ENCODE measurements around the gene ODAD4. TPM values are rescaled to one million over a fixed set of nuclear protein-coding genes. Genes with fewer than 3 reads are reported as not detected.

The ODAD4 gene
- total RNA-seq, 2 donors from 2014 or later: 0.15 to 0.19 TPM

GRCh38 chr17:41939044-41939692 lies 8.8 kb downstream of the ODAD4 start:
- H3K9ac ChIP-seq (ENCODE audit: low read depth in 2 of 2, low read length in 2 of 2): no peak overlapping the region
- no peak for DNase-seq
- TF ChIP-seq, protein P1, sequence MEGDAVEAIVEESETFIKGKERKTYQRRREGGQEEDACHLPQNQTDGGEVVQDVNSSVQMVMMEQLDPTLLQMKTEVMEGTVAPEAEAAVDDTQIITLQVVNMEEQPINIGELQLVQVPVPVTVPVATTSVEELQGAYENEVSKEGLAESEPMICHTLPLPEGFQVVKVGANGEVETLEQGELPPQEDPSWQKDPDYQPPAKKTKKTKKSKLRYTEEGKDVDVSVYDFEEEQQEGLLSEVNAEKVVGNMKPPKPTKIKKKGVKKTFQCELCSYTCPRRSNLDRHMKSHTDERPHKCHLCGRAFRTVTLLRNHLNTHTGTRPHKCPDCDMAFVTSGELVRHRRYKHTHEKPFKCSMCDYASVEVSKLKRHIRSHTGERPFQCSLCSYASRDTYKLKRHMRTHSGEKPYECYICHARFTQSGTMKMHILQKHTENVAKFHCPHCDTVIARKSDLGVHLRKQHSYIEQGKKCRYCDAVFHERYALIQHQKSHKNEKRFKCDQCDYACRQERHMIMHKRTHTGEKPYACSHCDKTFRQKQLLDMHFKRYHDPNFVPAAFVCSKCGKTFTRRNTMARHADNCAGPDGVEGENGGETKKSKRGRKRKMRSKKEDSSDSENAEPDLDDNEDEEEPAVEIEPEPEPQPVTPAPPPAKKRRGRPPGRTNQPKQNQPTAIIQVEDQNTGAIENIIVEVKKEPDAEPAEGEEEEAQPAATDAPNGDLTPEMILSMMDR (IDR thresholded peaks at IDR 0.05): no peak
- H3K4me3 ChIP-seq: no peak overlapping the region
- intact Hi-C loops (cut with DNase I): no loop called here
- H3K4me1 ChIP-seq: no peaks in the 10 kb centered on the region
- no peaks in the 10 kb centered on the region for H3K27me3 ChIP-seq
- H3K9me3 ChIP-seq: no peaks in the 10 kb centered on the region
- no peak overlapping the region for H3K27ac ChIP-seq
- H3K36me3 ChIP-seq: no peaks in the 10 kb centered on the region

DNA sequence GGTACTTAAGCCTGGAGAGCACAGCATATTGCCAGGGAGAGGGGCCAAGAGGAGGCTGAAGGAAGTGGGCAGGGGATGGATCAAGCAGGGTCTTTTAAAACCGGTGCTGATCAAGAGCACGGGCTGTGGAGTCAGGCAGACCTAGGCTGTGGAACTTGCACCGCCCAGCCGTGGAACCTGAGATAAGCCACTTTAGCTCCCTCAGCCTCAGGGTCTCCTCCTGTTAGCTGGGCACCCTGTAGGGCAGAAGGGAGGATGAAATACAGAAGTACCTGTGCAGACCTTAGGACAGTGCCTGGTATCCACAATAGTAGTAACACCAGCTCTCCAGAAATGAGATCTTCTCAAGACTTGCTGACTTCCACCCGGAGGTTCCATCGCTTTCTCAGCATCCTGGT lies 9.3 kb downstream of the ODAD4 start:
- intact Hi-C loops (cut with DNase I): no loop called here
- DNase-seq: no peak
- Histone ChIP-seq H3K36me3 (no peaks in the 10 kb centered on the region), H3K9ac (ENCODE audit: low read depth in 2 of 2, low read length in 2 of 2) (no peak overlapping the region), H3K4me1 (no peaks in the 10 kb centered on the region), H3K27ac (no peak overlapping the region), H3K4me3 (no peak overlapping the region), H3K27me3 (no peaks in the 10 kb centered on the region), H3K9me3 (no peaks in the 10 kb centered on the region)
- TF ChIP-seq, protein P1 (IDR thresholded peaks at IDR 0.05): no peak

- TF ChIP-seq, protein P1 (IDR thresholded peaks at IDR 0.05): no peak
- no peak overlapping the region for H3K4me3 ChIP-seq
- no peak for DNase-seq
- no peaks in the 10 kb centered on the region for H3K9me3 ChIP-seq
- no peaks in the 10 kb centered on the region for H3K27me3 ChIP-seq
- intact Hi-C loops (cut with DNase I): no loop called here
- H3K9ac ChIP-seq (ENCODE audit: low read depth in 2 of 2, low read length in 2 of 2): no peak overlapping the region
- no peaks in the 10 kb centered on the region for H3K4me1 ChIP-seq
- H3K27ac ChIP-seq: no peak overlapping the region
- no peaks in the 10 kb centered on the region for H3K36me3 ChIP-seq
These were observed 10.8 kb downstream of the ODAD4 start for GRCh38 chr17:41941168-41941567.

DNA sequence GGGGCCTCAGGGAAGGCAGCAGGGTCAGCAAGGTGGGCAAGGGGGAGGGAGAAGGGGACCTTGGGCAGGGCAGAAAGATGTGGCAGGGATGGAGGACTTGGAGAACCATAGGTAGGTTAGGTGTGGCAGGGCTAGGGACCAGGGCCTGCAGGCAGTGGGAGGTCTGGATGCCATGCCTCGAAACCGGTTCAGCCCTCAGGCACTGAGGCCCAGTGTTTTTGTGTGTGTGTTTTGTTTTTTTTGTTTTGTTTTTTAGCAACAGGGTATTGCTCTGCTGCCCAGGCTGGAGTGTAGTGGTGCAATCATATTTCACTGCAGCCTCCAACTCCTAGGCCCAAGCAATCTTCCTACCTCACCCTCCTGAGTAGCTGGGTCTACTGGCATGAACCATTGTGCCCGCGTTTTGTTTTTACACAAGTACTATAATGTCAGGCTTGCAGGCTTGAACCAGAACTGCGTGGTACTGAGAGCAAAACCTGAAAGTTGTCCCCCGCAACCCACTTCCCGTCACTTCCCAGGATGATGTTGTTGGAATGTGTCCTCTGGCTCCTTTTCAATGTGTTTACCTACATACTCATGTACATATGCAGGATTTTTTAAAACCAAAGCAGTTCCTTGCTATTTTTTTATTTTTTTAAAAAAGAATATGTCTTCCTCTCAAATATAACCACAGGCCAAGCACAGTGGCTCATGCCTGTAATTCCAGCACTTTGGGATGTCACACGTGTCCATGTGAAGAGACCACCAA lies 12.4 kb downstream of the ODAD4 start:
- H3K9me3 ChIP-seq: no peaks in the 10 kb centered on the region
- H3K4me3 ChIP-seq: no peak overlapping the region
- no peaks in the 10 kb centered on the region for H3K36me3 ChIP-seq
- no peaks in the 10 kb centered on the region for H3K27me3 ChIP-seq
- intact Hi-C loops (cut with DNase I): no loop called here
- H3K27ac ChIP-seq: no peak overlapping the region
- no peak overlapping the region for H3K9ac ChIP-seq (ENCODE audit: low read depth in 2 of 2, low read length in 2 of 2)
- no peak for DNase-seq
- TF ChIP-seq, protein P1 (IDR thresholded peaks at IDR 0.05): no peak
- H3K4me1 ChIP-seq: no peaks in the 10 kb centered on the region

GRCh38 chr17:41943492-41943891 lies 13.1 kb downstream of the ODAD4 start:
- Histone ChIP-seq H3K9me3 (no peaks in the 10 kb centered on the region), H3K4me1 (no peaks in the 10 kb centered on the region), H3K4me3 (no peak overlapping the region), H3K27ac (no peak overlapping the region), H3K27me3 (no peaks in the 10 kb centered on the region), H3K9ac (ENCODE audit: low read depth in 2 of 2, low read length in 2 of 2) (no peak overlapping the region), H3K36me3 (no peaks in the 10 kb centered on the region)
- TF ChIP-seq, protein P1 (IDR thresholded peaks at IDR 0.05): no peak
- intact Hi-C loops (cut with DNase I): no loop called here
- no peak for DNase-seq
